PC-3 (cell line): ENCODE results near the gene LRRC49. TPM values are rescaled to one million over a fixed set of nuclear protein-coding genes. Genes with fewer than 3 reads are reported as not detected.

Source experiments
- ATAC-seq: fragments of 200-7000 bp; cut with Tn5 transposase; 2 replicates; pipeline ENCODE4 v1.9.1; 2020; ENCODE audit warnings: mild to moderate bottlenecking, moderate library complexity
- BruUV-seq: library from RNA; stranded (reverse); fragments of 400-500 nt; replicated peaks from 2 replicates; lab custom pipeline; 2021; lab: Mats Ljungman, UMichigan
- CTCF ChIA-PET: fragments of 300-600 bp; sonication (Branson Sonifier 250); formaldehyde crosslinking; loops from one replicate; lab custom pipeline; 2022; ENCODE audit warnings: antibody characterized with exemption; lab: Charles Lee
- POLR2A ChIA-PET: fragments of 300-600 bp; sonication (Branson Sonifier 250); formaldehyde crosslinking; loops from one replicate; lab custom pipeline; 2022; ENCODE audit warnings: antibody characterized with exemption; ENCODE audit not compliant: unreplicated experiment; lab: Charles Lee
- DNase-seq: peaks from one replicate; pipeline ENCODE4 v3.0.0-alpha.2; 2015
- H2AFZ ChIP-seq: fragments of 300-600 bp; sonication (generic); 2 replicates; pipeline ENCODE4 v1.6.0; 2016; ENCODE audit warnings: antibody characterized with exemption, low read length
- H3F3A ChIP-seq: fragments of 300-600 bp; sonication (generic); one replicate; pipeline ENCODE4 v1.6.0; 2017; ENCODE audit warnings: antibody characterized with exemption, low read length, control low read depth, mild to moderate bottlenecking; ENCODE audit not compliant: unreplicated experiment
- H3K27ac ChIP-seq: fragments of 300-600 bp; sonication (generic); 2 replicates; pipeline ENCODE4 v1.5.1; 2016; ENCODE audit warnings: mild to moderate bottlenecking, low read length
- H3K27me3 ChIP-seq: fragments of 300-600 bp; sonication (generic); 2 replicates; pipeline ENCODE4 v1.6.1; 2016; ENCODE audit warnings: low read length, mixed read lengths
- H3K36me3 ChIP-seq: fragments of 300-600 bp; sonication (generic); 2 replicates; pipeline ENCODE4 v1.6.1; 2016; ENCODE audit warnings: low read depth, mixed run types, low read length, mixed read lengths
- H3K4me1 ChIP-seq: fragments of 300-600 bp; sonication (generic); 2 replicates; pipeline ENCODE4 v1.5.1; 2016; ENCODE audit warnings: low read length; ENCODE audit not compliant: insufficient read depth
- H3K4me2 ChIP-seq: fragments of 300-600 bp; sonication (generic); 2 replicates; pipeline ENCODE4 v1.6.0; 2016; ENCODE audit warnings: low read length
- H3K4me3 ChIP-seq: fragments of 300-600 bp; sonication (generic); 2 replicates; pipeline ENCODE4 v1.5.1; 2016; ENCODE audit warnings: mild to moderate bottlenecking, low read length, mixed read lengths
- H3K79me2 ChIP-seq: fragments of 300-600 bp; sonication (generic); 2 replicates; pipeline ENCODE4 v1.6.1; 2017; ENCODE audit warnings: low read length, mixed read lengths
- H3K9ac ChIP-seq: fragments of 300-600 bp; sonication (generic); 2 replicates; pipeline ENCODE4 v1.6.0; 2016; ENCODE audit warnings: mild to moderate bottlenecking, low read length
- H3K9me2 ChIP-seq: fragments of 300-600 bp; sonication (generic); replicated peaks from 2 replicates; pipeline ENCODE4 v1.6.1; 2016; ENCODE audit warnings: mixed run types, low read length, mixed read lengths
- H3K9me3 ChIP-seq: fragments of 300-600 bp; sonication (generic); 2 replicates; pipeline ENCODE4 v1.6.1; 2016; ENCODE audit warnings: low read length, mixed read lengths
- H4K20me1 ChIP-seq: fragments of 300-600 bp; sonication (generic); 2 replicates; pipeline ENCODE4 v1.6.1; 2016; ENCODE audit warnings: low read length, mixed read lengths
- EZH2 ChIP-seq: fragments of 300-600 bp; sonication (generic); IDR thresholded peaks from one replicate; pipeline ENCODE4 v1.6.1; 2017; ENCODE audit warnings: antibody characterized with exemption, mild to moderate bottlenecking, low read length; ENCODE audit not compliant: unreplicated experiment
- EZH2phosphoT487 ChIP-seq: fragments of 300-600 bp; sonication (generic); IDR thresholded peaks from 2 replicates; pipeline ENCODE4 v1.6.1; 2018; ENCODE audit warnings: mild to moderate bottlenecking, antibody characterized with exemption, low read length, borderline replicate concordance
- intact Hi-C: fragments of 100-400 bp; cut with micrococcal nuclease; formaldehyde crosslinking; loops from 2 replicates; pipeline ENCODE4 v1.9.0; 2023
- total RNA-seq: library from RNA; depleted of rRNA; stranded (reverse); fragments of >200 nt; gene quantifications from 2 replicates; pipeline ENCODE4 v1.2.3, GENCODE V29; 2014
- TF ChIP-seq, protein P1 (sequence below): fragments of 300-600 bp; sonication (generic); conservative IDR thresholded peaks from 2 replicates; pipeline ENCODE4 v1.5.1; 2017; ENCODE audit warnings: antibody characterized with exemption, low read depth, mild to moderate bottlenecking, low read length

LRRC49 gene
- total RNA-seq, 1 experiment from 2014 or later = 7.7 TPM

GRCh38 chr15:70855764-70856163 is 36.9 kb upstream of the LRRC49 start:
- H3K4me2 ChIP-seq = peak overlapping the region; percentile 67; the same call in 1 of the 2 replicates
- no peaks in the 10 kb centered on the region for H3K27me3 ChIP-seq
- ChIA-PET POLR2A (interaction anchor here (1.0 kb wide), 1 partner anchor 19 kb away, joined by 10 read pairs; no protein-coding TSS in a partner anchor), CTCF (interaction anchor here (2.3 kb wide), 1 partner anchor 19 kb away, joined by 10 read pairs; no protein-coding TSS in a partner anchor)
- peaks cover 47% of the 10 kb centered on the region for H3K4me1 ChIP-seq
- no peaks in the 10 kb centered on the region for H3K9me3 ChIP-seq
- no peak for DNase-seq
- no peak overlapping the region for H3K4me3 ChIP-seq
- TF ChIP-seq, protein P1, sequence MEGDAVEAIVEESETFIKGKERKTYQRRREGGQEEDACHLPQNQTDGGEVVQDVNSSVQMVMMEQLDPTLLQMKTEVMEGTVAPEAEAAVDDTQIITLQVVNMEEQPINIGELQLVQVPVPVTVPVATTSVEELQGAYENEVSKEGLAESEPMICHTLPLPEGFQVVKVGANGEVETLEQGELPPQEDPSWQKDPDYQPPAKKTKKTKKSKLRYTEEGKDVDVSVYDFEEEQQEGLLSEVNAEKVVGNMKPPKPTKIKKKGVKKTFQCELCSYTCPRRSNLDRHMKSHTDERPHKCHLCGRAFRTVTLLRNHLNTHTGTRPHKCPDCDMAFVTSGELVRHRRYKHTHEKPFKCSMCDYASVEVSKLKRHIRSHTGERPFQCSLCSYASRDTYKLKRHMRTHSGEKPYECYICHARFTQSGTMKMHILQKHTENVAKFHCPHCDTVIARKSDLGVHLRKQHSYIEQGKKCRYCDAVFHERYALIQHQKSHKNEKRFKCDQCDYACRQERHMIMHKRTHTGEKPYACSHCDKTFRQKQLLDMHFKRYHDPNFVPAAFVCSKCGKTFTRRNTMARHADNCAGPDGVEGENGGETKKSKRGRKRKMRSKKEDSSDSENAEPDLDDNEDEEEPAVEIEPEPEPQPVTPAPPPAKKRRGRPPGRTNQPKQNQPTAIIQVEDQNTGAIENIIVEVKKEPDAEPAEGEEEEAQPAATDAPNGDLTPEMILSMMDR = no peak
- TF ChIP-seq EZH2phosphoT487 = no peak
- no peak for TF ChIP-seq EZH2
- peaks cover 29% of the 10 kb centered on the region for H3K79me2 ChIP-seq
- peaks cover 5% of the 10 kb centered on the region; the same call in 1 of the 2 replicates for H4K20me1 ChIP-seq
- no peak overlapping the region for H2AFZ ChIP-seq
- intact Hi-C loops = no loop called here
- no peaks in the 10 kb centered on the region for H3K9me2 ChIP-seq
- no peak for ATAC-seq
- no peak overlapping the region for H3K9ac ChIP-seq
- H3K36me3 ChIP-seq = peaks cover 9% of the 10 kb centered on the region; the same call in 1 of the 2 replicates
- H3F3A ChIP-seq = no peaks in the 10 kb centered on the region
- peak overlapping the region; percentile 66 for H3K27ac ChIP-seq
- BruUV-seq = no TSS peak

DNA sequence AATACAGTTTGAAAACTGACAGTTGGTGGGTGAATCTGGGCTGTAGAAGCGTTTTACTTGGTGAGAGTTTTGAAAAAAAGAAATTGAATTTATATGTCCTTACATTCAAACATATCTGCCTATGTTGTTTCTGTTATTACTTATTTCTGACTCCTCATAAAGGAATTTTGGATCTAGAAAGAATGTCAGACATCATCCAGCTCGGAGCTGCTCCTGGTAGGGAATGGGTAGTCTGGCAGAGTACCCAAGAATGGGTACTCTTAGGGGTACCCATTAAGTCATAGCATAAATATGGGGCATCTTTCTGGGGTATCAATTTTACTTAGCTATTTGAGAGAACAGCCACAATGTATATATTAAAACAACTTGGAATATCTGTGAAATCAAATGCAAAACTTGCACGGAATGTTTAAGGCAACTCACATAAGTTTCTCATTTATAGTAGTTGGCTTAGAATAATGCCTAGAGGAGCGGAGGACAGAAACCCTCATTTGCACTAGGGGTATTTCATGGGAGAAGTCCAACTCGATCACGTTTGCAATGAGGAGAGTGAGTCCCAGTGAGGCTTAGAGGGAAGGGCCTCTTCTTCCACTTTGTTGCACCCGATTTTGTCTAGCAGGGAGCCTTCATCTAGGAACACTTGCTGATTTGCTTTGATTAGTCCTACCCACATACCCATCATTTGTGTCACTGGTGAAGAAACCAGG is 36.3 kb upstream of the LRRC49 start:
- TF ChIP-seq EZH2phosphoT487 = no peak
- TF ChIP-seq, protein P1 = no peak
- peak overlapping the region; percentile 27; the same call in 1 of the 2 replicates for H3K4me3 ChIP-seq
- H3K9ac ChIP-seq = peak overlapping the region; percentile 24; the same call in 1 of the 2 replicates
- peaks cover 46% of the 10 kb centered on the region for H3K4me1 ChIP-seq
- ChIA-PET POLR2A (interaction anchor here (1.0 kb wide), 1 partner anchor 19 kb away, joined by 10 read pairs; no protein-coding TSS in a partner anchor), CTCF (interaction anchor here (2.3 kb wide), 1 partner anchor 18 kb away, joined by 10 read pairs; no protein-coding TSS in a partner anchor)
- H3K9me3 ChIP-seq = no peaks in the 10 kb centered on the region
- peaks cover 3% of the 10 kb centered on the region; the same call in 1 of the 2 replicates for H3K36me3 ChIP-seq
- TSS peak; percentile 10 for BruUV-seq
- 0 out of 2 replicates have a peak overlapping the region, but pooled peaks have one; percentile 14 for H2AFZ ChIP-seq
- H3K9me2 ChIP-seq = no peaks in the 10 kb centered on the region
- H3K4me2 ChIP-seq = peak overlapping the region; percentile 67
- intact Hi-C loops = no loop called here
- no peak for ATAC-seq
- H3K79me2 ChIP-seq = peaks cover 24% of the 10 kb centered on the region
- no peaks in the 10 kb centered on the region for H3K27me3 ChIP-seq
- H3K27ac ChIP-seq = peak overlapping the region; percentile 66
- peak; percentile 30 for DNase-seq
- no peaks in the 10 kb centered on the region for H3F3A ChIP-seq
- H4K20me1 ChIP-seq = peaks cover 5% of the 10 kb centered on the region; the same call in 1 of the 2 replicates
